Glutamatergic neuron (in vitro differentiated cells): ENCODE results near the gene SH3GLB2. TPM values are rescaled to one million over a fixed set of nuclear protein-coding genes. Genes with fewer than 3 reads are reported as not detected.
"Not testable (repeated sequence)": the region's sequence is repeated elsewhere in the genome, so short reads cannot be mapped to it uniquely, and the experiment has no call there.

Source experiments
- DNase-seq: peaks from one replicate; pipeline ENCODE4 v3.0.0; 2022
- H3K27ac Mint-ChIP-seq: one replicate; pipeline ENCODE4 v1.8.0; 2020; ENCODE audit warnings: mild to moderate bottlenecking, mixed read lengths, inconsistent platforms; ENCODE audit not compliant: unreplicated experiment
- H3K27me3 Mint-ChIP-seq: one replicate; pipeline ENCODE4 v1.8.0; 2020; ENCODE audit warnings: mild to moderate bottlenecking, moderate library complexity, mixed read lengths, inconsistent platforms; ENCODE audit not compliant: unreplicated experiment
- H3K36me3 Mint-ChIP-seq: one replicate; pipeline ENCODE4 v1.8.0; 2020; ENCODE audit warnings: mild to moderate bottlenecking, mixed read lengths, inconsistent platforms; ENCODE audit not compliant: unreplicated experiment
- H3K4me1 Mint-ChIP-seq: one replicate; pipeline ENCODE4 v1.8.0; 2020; ENCODE audit warnings: mild to moderate bottlenecking, low read depth, mixed read lengths, inconsistent platforms; ENCODE audit not compliant: unreplicated experiment
- H3K4me3 Mint-ChIP-seq: one replicate; pipeline ENCODE4 v1.8.0; 2020; ENCODE audit warnings: mild to moderate bottlenecking, mixed read lengths, inconsistent platforms; ENCODE audit not compliant: unreplicated experiment
- H3K9me3 Mint-ChIP-seq: one replicate; pipeline ENCODE4 v1.8.0; 2020; ENCODE audit warnings: mild to moderate bottlenecking, moderate library complexity, mixed read lengths, inconsistent platforms; ENCODE audit not compliant: unreplicated experiment
- CTCF ChIP-seq: fragments of 200-600 bp; sonication (generic); IDR thresholded peaks from one replicate; pipeline ENCODE4 v1.5.0; 2021; ENCODE audit not compliant: partially characterized antibody, unreplicated experiment
- total RNA-seq: library from RNA; stranded (reverse); fragmentation: NEBNext Ultra II Directional; extraction: Animal tissue kit (Norgen Biotek cat#: 25700); gene quantifications from one replicate; pipeline ENCODE4 v1.2.1, GENCODE V29; 2021; ENCODE audit not compliant: unreplicated experiment

The SH3GLB2 gene
- total RNA-seq, 1 donor from 2014 or later, result 143 TPM

GRCh38 chr9:129037767-129038098, 9.6 kb upstream of the SH3GLB2 start:
- Mint-ChIP-seq H3K27me3 (peaks cover 6% of the 10 kb centered on the region), H3K36me3 (no peaks in the 10 kb centered on the region), H3K4me3 (peak overlapping the region; percentile 97), H3K4me1 (peaks cover 15% of the 10 kb centered on the region), H3K9me3 (peaks cover 2% of the 10 kb centered on the region), H3K27ac (no peak overlapping the region)
- no peak for TF ChIP-seq CTCF
- no peak for DNase-seq

DNA sequence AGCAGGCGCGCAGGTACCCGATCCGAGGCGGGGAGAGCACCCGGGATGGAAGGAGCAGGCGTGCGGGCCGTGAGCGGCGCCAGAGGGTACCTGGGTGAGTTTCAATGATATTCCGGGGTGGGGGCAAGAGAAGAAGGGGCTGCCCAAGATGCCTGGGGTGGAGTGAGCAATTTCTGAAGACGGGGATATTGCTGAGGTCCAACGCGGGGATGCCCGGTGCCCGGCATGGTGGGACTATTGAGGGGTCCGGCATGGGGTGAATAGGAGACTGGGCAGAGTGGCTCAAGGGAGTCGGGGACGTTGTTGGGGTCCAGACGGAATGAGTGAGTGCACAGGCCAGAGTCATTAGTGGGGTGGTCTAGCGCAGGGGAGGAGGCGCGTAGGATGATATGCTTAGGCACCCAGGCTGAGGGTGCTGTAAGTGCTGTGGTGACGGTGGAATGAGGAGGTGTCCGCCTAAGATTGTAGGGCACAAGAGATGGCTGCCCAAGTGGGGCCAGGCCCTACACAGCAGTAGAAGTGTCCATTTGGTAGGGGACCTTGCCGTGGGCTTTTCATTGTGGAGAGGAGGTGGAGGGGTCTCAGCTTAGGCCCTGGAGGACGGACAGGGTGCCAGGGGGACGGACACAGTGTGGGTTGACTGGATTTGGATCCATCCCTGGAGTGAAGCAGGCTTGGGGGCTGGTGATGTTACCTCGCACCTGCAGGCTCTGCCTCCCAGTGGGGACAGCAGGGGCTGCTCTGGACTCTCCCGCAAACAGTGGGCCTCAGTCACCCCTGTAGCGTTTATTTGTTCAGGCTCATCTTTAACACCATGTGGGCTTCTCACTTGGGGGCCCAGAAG, 9.0 kb upstream of the SH3GLB2 start:
- H3K4me1 Mint-ChIP-seq, result peaks cover 15% of the 10 kb centered on the region
- peaks cover 6% of the 10 kb centered on the region for H3K27me3 Mint-ChIP-seq
- no peak for DNase-seq
- H3K4me3 Mint-ChIP-seq, result peak overlapping the region; percentile 97
- peak overlapping the region; percentile 81 for H3K27ac Mint-ChIP-seq
- H3K9me3 Mint-ChIP-seq, result peaks cover 2% of the 10 kb centered on the region
- H3K36me3 Mint-ChIP-seq, result no peaks in the 10 kb centered on the region
- TF ChIP-seq CTCF, result no peak

DNA sequence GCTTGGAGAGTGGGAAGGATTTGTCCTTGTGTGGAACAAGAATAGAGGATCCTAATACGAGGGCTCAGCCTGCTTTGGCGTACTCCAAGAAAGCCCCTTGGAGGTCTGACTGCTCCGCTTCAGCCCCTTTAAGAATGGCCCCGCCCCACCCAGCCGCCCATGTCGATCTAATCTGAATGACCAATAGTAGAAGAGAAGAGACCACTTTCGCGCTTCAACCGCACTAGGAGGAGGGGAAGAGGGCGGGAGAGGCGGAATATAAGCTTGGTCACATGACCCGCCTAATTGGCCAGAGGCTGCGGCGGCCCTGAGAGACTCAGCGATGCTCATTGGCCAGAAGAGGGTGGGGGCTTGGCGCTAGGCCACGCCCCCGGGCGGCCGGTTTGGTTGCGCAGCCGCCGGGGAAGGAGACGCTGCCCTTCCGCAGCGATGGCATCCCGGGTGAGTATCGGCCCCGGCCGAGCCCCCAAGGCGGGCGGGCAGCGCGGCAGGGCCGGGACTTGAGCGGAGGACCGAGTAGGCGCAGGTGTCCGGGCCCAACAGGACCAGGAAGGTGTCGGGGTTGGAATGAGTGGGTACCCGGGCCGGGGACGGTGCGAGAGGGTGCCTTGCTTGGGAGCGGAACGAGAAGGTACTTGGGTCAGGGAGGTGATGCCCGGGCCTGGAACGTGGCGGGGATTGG, 8.3 kb upstream of the SH3GLB2 start, which contains the start of gene MIGA2:
Gene MIGA2 (plus strand): TSS at position 386 of the 682 bp plus-strand sequence. CDS start 3,969 bp downstream, outside the sequence.
- DNase-seq, result peak; percentile 94
- no peak for TF ChIP-seq CTCF
- no peaks in the 10 kb centered on the region for H3K36me3 Mint-ChIP-seq
- peaks cover 2% of the 10 kb centered on the region for H3K9me3 Mint-ChIP-seq
- peaks cover 6% of the 10 kb centered on the region for H3K27me3 Mint-ChIP-seq
- peak within 1 kb of the TSS; percentile 97 for H3K4me3 Mint-ChIP-seq
- peak within 1 kb of the TSS; percentile 86 for H3K27ac Mint-ChIP-seq
- peaks cover 15% of the 10 kb centered on the region for H3K4me1 Mint-ChIP-seq

GRCh38 chr9:129035838-129036237, 7.7 kb upstream of the SH3GLB2 start:
- not testable (repeated sequence) for H3K9me3 Mint-ChIP-seq, H3K36me3 Mint-ChIP-seq, H3K27me3 Mint-ChIP-seq, DNase-seq
- H3K4me1 Mint-ChIP-seq, result peaks cover 15% of the 10 kb centered on the region
- H3K4me3 Mint-ChIP-seq, result peak overlapping the region; percentile 97
- H3K27ac Mint-ChIP-seq, result peak overlapping the region; percentile 86

- no peak overlapping the region for H3K27ac Mint-ChIP-seq
- DNase-seq, result no peak
- H3K4me1 Mint-ChIP-seq, result peaks cover 18% of the 10 kb centered on the region
- no peak overlapping the region for H3K4me3 Mint-ChIP-seq
- H3K27me3 Mint-ChIP-seq, result peaks cover 4% of the 10 kb centered on the region
- no peaks in the 10 kb centered on the region for H3K36me3 Mint-ChIP-seq
- H3K9me3 Mint-ChIP-seq, result peaks cover 4% of the 10 kb centered on the region
- TF ChIP-seq CTCF, result no peak
These were observed 5.1 kb upstream of the SH3GLB2 start for GRCh38 chr9:129033216-129033615.
